ENCODE data around the gene BOC.

BOC gene

DNA sequence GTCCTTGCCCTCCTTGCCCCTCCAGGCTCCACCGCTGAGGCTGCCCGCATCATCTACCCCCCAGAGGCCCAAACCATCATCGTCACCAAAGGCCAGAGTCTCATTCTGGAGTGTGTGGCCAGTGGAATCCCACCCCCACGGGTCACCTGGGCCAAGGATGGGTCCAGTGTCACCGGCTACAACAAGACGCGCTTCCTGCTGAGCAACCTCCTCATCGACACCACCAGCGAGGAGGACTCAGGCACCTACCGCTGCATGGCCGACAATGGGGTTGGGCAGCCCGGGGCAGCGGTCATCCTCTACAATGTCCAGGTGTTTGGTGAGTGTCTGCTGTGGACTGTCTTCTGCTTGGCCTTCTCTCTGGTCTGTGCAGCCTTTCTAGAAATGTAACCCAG is 61.0 kb downstream of the BOC start:
- DNase-seq = no peak

DNA sequence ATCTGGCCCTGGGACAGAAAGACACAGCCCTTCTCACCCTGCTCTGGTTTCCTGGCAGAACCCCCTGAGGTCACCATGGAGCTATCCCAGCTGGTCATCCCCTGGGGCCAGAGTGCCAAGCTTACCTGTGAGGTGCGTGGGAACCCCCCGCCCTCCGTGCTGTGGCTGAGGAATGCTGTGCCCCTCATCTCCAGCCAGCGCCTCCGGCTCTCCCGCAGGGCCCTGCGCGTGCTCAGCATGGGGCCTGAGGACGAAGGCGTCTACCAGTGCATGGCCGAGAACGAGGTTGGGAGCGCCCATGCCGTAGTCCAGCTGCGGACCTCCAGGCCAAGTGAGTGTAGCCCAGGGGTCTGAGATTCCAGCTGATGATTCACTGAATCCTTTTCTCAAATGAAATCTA is 61.7 kb downstream of the BOC start:
- no peak for DNase-seq

DNA sequence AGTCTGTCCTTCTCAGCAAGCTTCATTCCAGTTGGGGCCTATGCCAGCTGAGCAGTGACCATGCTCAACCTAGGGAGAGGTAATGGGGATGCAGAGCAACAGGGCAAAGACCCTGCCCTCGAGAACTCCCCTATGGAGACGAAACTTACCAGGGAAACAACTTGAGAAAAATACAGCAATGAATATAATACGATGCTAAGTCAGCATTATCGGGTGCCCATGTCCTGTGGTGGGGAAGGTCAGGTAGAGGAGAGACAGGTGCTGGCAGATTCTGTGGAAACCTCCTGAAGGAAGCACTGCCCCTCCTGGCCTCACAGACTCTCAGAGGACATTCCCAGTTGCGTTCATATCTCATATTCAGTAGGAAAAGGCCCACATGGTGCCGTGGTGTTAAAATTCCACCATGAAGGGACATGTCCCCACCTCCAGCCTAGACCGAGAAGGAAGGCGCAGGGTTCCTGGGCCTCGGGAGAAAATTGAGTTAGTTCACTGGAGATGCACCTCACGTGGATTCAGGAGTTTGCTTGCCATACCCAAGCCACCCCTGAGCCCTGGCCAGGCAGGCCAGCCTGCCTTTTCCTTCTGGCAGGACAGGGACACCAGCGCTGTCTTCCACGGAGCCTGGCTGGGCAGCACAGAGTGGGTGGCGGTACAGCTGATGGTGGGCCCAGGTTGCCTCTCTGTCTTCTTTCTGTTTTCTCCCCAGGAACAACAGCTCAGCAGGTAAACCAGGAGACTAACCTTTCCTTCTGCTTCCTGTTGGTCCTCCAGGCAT is 62.4 kb downstream of the BOC start:
- no peak for DNase-seq

DNA sequence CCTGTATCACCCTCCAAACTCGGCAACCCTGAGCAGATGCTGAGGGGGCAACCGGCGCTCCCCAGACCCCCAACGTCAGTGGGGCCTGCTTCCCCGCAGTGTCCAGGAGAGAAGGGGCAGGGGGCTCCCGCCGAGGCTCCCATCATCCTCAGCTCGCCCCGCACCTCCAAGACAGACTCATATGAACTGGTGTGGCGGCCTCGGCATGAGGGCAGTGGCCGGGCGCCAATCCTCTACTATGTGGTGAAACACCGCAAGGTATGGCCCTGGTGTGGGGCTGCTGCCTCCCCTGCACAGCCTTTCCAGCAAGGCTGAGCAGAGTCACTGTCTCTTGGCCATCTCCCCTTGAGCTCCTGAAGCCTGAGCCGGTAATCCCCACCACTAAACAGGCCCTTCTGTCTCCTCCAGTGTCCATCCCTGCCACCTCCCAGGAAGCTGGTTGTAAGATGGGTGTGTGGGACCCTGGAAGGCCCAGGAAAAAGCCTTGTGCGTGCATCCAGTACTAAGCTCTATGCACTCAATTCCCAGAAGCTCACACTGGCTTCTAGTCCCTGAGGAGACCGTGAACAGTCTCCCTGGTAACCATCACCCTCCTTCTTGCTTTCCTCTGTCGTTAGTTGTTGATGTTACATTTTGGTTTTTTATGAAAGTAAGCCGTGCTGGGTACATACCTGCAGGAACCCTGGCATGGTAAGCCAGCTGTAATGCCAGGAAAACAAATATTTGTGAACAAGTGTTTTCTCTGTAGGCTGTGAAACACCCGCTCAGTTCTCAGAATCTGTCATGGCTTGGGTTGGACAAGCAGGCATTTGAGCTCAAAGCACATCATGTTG is 63.3 kb downstream of the BOC start:
- DNase-seq = no peak

DNA sequence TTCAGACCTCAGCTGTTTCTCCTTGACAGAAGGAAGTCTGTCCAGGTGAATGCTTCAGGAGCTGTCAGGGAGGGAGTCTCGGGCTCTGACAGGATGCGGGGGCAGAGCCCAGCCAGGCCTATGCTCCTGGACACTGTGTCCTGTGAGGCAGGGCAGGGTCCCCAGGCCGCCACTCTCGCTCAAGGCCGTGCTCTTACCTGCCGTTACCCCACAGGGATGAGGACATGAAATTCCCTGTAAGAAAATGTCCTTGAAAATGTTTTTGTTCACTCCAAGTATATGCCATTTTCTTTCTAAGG is 63.9 kb downstream of the BOC start:
- no peak for DNase-seq

DNA sequence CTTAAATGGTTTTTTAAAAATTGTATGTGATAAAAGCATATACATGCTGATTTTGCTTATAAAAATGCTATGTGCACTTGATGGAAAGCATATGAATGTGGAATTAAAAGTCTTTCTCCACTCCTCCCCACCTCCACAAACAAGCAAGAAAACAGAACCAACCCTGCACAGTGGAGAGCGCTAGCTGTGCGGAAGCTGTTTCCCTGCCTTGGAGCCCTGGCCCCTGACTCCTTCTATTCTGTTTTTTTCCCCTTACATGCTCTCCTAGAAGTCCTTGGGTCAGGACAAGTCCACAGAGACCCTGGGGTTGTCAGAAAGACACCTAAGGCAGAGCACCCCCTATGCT is 64.2 kb downstream of the BOC start:
- peak in 2 of 3 donors; percentile 23 to 34 for DNase-seq

DNA sequence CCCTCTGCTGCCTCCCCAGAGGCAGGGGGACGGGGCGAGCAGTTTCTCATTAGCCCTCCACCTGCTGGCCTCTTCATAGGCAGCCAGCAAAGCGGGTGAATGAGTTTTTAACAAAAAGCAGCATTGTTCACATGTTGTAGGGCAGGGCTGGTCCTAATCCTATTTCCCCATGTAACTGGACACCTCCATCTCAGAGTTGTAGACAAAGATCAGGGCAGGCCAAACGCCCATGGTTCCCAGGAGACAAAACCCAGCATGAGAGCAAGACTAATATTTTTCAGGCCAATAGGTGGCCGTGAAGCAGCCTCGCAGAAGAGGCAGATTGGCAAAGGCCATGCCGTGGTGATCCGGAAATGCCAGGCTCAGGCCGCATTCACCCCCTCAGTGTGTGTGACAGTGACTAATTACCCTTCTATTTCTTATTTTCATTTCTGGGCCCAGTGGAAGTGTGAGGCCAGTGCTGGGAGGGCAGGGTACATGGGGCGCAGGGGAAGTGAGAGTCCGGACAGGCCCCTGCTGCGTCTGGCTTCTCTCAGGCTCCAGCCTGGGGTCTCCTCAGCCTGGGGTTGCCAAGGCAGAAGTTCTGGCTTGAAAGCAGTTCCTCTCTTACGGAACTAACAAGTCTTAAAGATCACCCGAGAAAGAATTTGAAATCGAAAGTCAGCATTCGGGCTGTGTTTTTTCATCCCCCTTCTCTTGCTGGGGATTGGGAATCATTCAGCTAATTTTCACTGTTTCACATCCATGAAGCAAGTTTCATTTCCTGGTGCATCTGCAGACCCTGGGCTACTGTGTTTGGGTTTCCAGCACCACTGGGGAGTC is 64.8 kb downstream of the BOC start:
- DNase-seq = peak; percentile 91 to 95 (median 92)

DNA sequence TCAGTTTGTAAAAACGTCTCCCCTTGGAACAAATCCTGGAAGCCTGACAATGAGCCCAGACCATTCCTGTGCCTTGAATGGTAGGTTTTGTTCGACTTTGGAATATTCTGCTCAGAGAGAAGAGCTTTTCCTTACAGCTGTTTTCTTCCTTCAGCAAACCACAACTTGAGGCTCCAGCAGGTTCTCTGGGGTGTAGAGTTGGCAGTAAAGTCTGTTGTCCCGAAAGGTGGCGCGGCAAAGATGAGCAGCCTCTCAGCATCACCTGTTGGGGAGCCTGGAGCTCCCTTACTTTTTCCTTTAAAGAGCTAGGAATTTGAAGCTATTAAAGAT is 65.4 kb downstream of the BOC start:
- DNase-seq = no peak

DNA sequence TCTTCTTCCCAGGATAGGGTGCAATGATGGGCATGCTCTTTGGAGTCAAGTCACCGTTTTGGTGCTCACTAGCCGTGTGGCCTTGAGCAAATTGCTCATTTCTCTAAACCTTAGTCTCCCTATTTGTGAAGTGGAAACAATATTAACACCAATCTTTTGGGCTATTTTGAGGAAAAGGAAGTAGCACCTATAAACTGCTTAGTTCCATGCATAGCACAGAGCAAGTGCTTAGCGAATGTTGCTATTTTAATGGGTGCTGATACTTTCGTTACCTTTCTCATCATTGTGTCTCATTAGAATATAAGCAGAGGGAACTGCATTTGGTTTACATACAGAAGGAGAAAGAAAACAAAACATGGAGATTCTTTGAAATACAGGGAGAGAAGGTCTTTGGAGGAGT is 66.1 kb downstream of the BOC start:
- no peak for DNase-seq

DNA sequence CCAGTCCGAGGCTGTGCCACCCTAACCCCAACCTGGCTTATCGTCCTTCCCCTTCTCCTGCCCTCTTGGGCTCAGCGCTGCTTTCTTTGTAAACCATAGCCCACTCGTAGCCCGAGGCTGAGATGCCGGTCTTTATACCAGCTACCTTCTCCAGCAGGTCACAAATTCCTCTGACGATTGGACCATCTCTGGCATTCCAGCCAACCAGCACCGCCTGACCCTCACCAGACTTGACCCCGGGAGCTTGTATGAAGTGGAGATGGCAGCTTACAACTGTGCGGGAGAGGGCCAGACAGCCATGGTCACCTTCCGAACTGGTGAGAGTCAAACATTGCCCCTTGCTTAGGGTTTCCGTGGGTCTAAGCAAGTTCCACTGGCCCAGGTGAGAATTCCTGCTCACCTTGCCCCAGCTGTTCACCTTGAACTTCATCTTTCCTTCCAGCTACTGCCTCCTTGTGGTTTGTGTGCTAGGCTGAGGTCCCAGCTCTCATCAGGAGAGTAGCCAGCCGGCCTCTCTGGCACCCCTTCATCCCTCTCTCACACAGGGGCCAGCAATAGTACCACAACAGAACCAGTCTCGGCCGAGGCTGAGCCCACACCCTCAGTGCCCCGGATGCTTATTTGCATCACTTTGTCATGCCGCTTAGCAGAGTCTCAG is 66.7 kb downstream of the BOC start:
- no peak for DNase-seq

DNA sequence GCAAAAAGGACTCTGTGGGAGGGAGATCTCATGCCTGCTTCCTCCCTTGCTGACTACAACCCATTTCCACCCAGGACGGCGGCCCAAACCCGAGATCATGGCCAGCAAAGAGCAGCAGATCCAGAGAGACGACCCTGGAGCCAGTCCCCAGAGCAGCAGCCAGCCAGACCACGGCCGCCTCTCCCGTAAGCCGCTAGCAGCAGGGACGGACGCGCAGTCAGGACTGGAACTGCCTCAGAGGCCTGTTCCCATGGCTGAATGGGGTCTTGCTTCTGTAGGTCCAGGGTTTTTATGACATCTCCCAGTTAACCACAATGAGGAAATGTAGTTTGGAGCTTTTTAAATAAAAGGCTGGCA is 67.2 kb downstream of the BOC start:
- no peak for DNase-seq

DNA sequence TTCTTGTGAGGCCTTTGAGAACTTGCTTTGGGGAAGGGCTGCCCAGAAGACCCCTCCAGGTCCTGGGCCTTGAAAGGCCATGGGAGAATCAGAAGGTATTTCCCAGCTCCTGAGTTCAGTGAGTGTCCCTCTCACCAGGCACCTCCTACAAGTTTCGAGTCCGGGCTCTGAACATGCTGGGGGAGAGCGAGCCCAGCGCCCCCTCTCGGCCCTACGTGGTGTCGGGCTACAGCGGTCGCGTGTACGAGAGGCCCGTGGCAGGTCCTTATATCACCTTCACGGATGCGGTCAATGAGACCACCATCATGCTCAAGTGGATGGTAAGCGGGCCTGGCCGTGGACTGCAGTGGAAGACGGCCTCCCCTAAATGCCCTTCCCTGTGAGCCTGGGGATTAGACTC is 68.3 kb downstream of the BOC start:
- DNase-seq = no peak

DNA sequence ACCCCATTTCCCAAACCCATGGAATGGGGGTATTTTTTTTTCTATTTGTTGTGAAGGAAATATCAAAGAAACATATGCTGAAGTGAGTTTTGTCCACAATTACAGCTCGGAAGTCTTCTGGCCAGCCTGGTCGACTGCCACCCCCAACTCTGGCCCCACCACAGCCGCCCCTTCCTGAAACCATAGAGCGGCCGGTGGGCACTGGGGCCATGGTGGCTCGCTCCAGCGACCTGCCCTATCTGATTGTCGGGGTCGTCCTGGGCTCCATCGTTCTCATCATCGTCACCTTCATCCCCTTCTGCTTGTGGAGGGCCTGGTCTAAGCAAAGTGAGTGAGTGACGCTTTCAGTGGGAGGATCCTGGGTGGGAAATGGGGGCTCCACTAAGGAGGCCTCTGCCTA is 71.9 kb downstream of the BOC start:
- DNase-seq = no peak

DNA sequence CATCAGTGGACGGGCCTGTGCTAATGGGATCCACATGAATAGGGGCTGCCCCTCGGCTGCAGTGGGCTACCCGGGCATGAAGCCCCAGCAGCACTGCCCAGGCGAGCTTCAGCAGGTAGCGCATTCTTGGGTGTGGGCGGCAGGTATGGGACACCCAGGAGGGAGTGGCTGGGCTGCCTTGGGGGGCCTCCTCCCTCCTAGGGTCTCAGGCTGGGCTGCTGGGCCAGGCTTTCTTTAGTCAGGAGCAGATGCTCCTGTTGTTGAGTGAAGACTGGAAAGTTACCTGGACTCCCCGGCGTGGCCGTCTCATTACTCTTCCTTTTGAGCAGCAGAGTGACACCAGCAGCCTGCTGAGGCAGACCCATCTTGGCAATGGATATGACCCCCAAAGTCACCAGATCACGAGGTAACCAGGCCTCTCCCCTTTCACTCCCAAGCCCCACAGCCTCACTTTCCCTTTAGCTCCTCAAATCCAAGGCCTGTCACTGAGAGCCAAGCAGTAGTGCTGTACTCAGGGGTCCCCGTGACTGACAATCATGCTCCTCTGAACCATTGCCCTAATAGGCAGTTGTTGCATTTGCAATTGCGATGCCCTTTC is 73.2 kb downstream of the BOC start:
- DNase-seq = no peak

DNA sequence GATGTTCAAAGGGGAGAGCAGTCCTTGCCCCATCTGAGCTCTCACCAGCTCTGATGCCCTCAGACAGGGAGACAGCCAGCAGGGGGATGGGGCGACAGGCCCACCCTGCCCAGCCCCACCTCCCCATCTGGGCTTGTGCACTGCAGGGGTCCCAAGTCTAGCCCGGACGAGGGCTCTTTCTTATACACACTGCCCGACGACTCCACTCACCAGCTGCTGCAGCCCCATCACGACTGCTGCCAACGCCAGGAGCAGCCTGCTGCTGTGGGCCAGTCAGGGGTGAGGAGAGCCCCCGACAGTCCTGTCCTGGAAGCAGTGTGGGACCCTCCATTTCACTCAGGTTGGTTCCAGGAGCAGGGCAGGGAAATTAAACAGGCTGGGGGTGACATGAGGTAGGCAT is 73.9 kb downstream of the BOC start:
- no peak for DNase-seq

DNA sequence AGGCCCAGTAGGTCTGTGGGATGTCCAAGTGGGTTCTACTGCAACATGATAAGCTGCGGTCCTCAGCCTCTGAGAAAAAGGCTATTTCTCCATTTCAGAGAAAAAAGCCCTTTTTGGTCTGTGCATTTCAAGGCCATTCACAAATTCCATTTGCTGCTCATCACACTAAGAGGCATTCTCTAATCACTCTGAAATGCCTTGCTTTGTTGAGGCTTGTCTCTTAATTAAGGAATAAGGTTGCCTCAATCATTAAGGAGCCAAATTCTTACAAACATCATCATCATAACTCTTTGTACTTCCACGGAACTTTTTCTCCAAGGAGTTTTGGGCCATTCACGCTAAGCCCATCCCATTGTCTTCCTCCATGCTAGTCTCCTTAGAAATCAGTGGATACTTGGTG is 74.4 kb downstream of the BOC start:
- no peak for DNase-seq

DNA sequence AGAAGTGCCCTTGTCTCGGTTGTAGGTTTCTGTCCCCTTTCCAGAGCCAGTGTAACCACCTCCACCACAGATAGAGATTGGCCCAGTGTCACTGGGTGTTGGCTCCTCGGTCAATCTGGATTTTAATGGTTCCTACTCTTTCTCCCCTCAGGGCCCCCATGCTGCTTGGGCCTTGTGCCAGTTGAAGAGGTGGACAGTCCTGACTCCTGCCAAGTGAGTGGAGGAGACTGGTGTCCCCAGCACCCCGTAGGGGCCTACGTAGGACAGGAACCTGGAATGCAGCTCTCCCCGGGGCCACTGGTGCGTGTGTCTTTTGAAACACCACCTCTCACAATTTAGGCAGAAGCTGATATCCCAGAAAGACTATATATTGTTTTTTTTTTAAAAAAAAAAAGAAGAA is 75.2 kb downstream of the BOC start:
- no peak for DNase-seq

DNA sequence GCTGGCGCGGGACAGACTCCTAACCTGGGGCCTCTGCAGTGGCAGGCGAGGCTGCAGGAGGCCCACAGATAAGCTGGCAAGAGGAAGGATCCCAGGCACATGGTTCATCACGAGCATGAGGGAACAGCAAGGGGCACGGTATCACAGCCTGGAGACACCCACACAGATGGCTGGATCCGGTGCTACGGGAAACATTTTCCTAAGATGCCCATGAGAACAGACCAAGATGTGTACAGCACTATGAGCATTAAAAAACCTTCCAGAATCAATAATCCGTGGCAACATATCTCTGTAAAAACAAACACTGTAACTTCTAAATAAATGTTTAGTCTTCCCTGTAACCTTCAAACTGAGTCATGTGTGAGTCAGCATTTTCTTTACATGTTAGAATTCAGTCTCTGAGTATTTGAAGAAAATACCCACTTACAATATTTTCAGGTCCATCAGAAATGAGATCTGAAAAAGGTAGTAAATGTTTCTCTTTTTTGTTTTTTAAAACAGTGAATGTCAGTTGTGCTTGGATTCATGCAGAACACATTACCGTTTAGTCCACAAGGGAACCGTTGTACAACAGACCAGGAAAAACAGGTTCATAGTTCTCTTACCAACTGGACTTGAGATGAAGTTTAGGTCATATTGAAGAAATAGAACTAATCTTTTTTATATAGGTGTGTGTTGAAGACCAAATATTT is 75.9 kb downstream of the BOC start:
- peak; percentile 20 to 61 (median 53) for DNase-seq

DNA sequence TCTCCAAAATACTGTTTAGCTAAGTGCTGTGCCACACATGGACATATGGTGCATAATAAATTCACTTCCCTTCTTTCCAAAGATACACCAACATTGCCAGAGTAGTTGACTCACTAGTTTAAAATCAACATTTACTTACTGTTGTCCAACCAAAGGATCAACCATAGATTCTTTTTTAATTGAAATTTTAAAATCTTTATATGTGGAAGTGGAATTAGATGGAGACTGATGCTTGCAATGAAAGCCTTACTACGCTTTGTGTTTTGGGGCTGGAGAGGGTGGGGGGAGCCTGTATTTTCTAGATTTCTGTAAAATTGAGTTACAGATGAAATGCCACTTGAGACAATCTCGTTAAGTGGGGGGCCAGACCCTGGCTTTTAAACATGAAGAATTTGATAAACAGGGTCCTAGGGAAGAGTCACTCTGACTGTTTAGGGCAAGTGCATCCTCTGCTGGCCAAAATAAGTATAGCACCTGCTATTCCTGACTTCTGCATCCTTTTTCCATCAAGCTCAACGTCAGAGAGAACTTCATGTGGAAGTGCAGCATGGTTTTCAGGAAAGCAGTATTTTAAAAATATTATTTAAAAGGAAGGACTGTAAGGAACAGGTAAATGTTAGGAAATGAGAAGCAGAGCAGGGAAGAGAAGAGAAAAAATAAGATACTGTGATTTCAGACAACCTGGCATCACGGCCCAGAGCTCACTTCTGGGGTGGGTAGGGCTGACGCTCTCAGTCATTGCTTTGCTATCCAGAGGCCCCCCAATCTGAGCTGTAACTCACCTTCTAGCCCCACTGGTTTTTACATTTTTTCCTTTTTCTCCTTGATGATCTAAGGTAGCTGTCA is 76.7 kb downstream of the BOC start:
- DNase-seq = peak; percentile 74 to 81 (median 79)

DNA sequence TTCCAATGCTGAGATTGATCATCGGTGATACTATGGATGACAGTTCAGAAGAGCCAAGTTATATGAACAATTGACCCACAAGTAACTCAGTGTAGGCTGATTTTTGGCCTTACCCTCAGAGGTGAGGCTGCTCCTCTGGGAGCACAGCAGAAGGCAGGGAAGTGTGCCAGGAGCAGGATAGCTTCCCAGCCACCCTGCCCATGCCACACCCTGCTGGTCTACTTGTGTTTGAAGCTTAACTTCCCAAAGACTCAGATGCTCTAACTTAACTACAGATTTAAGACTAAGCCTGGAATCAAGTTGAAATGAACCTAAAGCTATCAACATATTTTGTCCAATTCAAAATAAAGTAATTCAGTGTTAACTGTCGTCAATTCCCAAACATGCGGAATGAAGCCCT is 77.5 kb downstream of the BOC start:
- DNase-seq = no peak

DNA sequence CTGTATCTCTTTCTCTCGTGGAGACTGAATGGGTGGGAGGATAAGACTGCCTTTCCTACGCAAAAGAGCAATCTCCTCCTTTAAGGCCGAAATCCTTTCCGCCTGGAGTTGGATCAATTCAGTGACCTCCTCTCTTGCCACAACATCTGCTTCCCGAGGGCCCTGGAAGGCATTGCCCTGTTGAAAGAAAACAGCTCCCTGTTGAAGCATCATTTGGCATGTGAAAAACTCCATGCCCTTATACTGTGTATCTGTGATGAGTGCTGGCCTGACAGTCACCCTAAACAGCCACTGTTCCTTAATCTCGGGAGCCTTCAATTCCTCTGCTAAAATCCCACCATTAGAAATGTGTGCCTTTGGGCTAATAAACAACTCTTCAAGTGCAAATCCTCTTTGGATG is 80.2 kb downstream of the BOC start:
- no peak for DNase-seq

DNA sequence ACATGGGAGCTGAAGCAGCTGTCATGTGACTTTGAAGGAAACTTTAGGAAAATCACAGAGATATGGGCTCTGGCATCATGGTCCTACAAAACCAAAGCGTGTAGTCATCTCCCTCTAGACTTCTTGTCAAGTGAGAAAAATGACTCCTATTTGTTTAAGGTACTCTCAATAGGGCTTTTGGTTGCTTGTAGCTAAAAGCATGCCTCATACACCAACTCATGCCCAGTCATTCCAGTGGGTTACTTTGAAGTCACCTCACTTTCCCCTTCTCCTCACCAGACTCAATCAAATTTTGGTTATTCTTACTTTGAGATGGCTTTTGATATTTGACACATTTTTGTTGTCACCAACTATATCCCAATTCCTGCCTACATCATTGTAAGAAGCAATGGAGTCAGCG is 81.6 kb downstream of the BOC start:
- DNase-seq = no peak
